B cell (primary cell): ENCODE measurements around the gene CENPQ. TPM values are rescaled to one million over a fixed set of nuclear protein-coding genes. Genes with fewer than 3 reads are reported as not detected.

Experiments
- ATAC-seq: fragments of 200-7000 bp; cut with Tn5 transposase; one replicate; pipeline ENCODE4 v1.10.0; 2021; ENCODE audit warnings: low read depth, mild to moderate bottlenecking, moderate number of reproducible peaks, moderate library complexity
- CTCF ChIA-PET: fragments of 350-600 bp; sonication (Branson Sonifier 250); formaldehyde crosslinking; loops from one replicate; lab custom pipeline; 2021; ENCODE audit warnings: antibody characterized with exemption, inconsistent platforms; lab: Charles Lee
- POLR2A ChIA-PET: fragments of 350-600 bp; sonication (Branson Sonifier 250); formaldehyde crosslinking; loops from one replicate; lab custom pipeline; 2021; ENCODE audit warnings: antibody characterized with exemption; lab: Charles Lee
- DNase-seq: peaks from one replicate; pipeline ENCODE4 v3.0.0; 2013
- H2AFZ ChIP-seq: 2 replicates; pipeline ENCODE4 v1.6.1; 2012; ENCODE audit warnings: mild to moderate bottlenecking, low read depth, low read length; ENCODE audit not compliant: insufficient read depth, poor library complexity, severe bottlenecking
- H3K27ac ChIP-seq, 2 donors: 1 replicate in 1 of 2; 2 replicates in 1 of 2; pipeline ENCODE4 v1.5.1; 2012 to 2013; ENCODE audit warnings: low read length in 2 of 2, mild to moderate bottlenecking in 2 of 2, moderate library complexity in 1 of 2
- H3K27me3 ChIP-seq, 4 experiments: fragments of 200-600 bp in 1 of 4; sonication (generic) in 1 of 4; replicated peaks in 1 of 4; 1 replicate in 2 of 4; 2 replicates in 2 of 4; pipeline versions ENCODE4 v1.6.1 to v1.7.0; 2013 to 2016; ENCODE audit warnings: low read length in 3 of 4, mild to moderate bottlenecking in 2 of 4, mixed read lengths in 1 of 4, moderate library complexity in 1 of 4; ENCODE audit not compliant: insufficient read depth in 4 of 4, control insufficient read depth in 3 of 4; ENCODE audit errors: control extremely low read depth in 1 of 4
- H3K36me3 ChIP-seq, 2 experiments: replicated peaks in 1 of 2; 1 replicate in 1 of 2; 2 replicates in 1 of 2; pipeline versions ENCODE4 v1.6.1 to v1.7.1; 2013; ENCODE audit warnings: low read length in 1 of 2; ENCODE audit not compliant: insufficient read depth in 2 of 2, control insufficient read depth in 1 of 2; ENCODE audit errors: control extremely low read depth in 1 of 2, extremely low read depth in 1 of 2
- H3K4me1 ChIP-seq, 2 donors: fragments of 200-600 bp in 1 of 2; sonication (generic) in 1 of 2; 1 replicate in 1 of 2; 2 replicates in 1 of 2; pipeline versions ENCODE4 v1.5.1 to v1.6.1; 2013 to 2017; ENCODE audit warnings: low read length in 2 of 2; ENCODE audit not compliant: control insufficient read depth in 2 of 2, insufficient read depth in 2 of 2
- H3K4me2 ChIP-seq: replicated peaks from 2 replicates; pipeline ENCODE3; 2012; ENCODE audit warnings: mild to moderate bottlenecking, low read depth, low read length; ENCODE audit not compliant: poor library complexity, severe bottlenecking
- H3K4me3 ChIP-seq, 5 experiments: fragments of 200-600 bp in 1 of 5; sonication (generic) in 1 of 5; 1 replicate in 3 of 5; 2 replicates in 2 of 5; pipeline versions ENCODE4 v1.5.1 to v1.7.0; 2011 to 2016; ENCODE audit warnings: low read length in 4 of 5, mild to moderate bottlenecking in 4 of 5, low read depth in 2 of 5, control low read depth in 1 of 5, moderate library complexity in 1 of 5; ENCODE audit not compliant: insufficient read depth in 1 of 5; ENCODE audit errors: control extremely low read depth in 1 of 5, extremely low read depth in 1 of 5
- H3K79me2 ChIP-seq: fragments of 200-600 bp; sonication (generic); one replicate; pipeline ENCODE4 v1.6.0; 2016; ENCODE audit warnings: low read length; ENCODE audit not compliant: control insufficient read depth, insufficient read depth
- H3K9ac ChIP-seq: fragments of 200-600 bp; sonication (generic); 2 replicates; pipeline ENCODE4 v1.6.1; 2017; ENCODE audit warnings: mild to moderate bottlenecking, low read length, moderate library complexity
- H3K9me3 ChIP-seq, 3 donors: one replicate each; pipeline versions ENCODE4 v1.6.1 to v1.7.1; 2013; ENCODE audit warnings: low read length in 2 of 3; ENCODE audit not compliant: control insufficient read depth in 2 of 3, insufficient read depth in 1 of 3; ENCODE audit errors: control extremely low read depth in 1 of 3
- H4K20me1 ChIP-seq: 2 replicates; pipeline ENCODE4 v1.6.0; 2012; ENCODE audit warnings: mild to moderate bottlenecking, low read length; ENCODE audit not compliant: insufficient read depth, control insufficient read depth, poor library complexity, severe bottlenecking
- H3K27ac Mint-ChIP-seq: one replicate; pipeline ENCODE4 v1.8.0; 2021; ENCODE audit warnings: mixed read lengths
- H3K27me3 Mint-ChIP-seq: one replicate; pipeline ENCODE4 v1.8.0; 2021; ENCODE audit warnings: mixed read lengths
- H3K4me1 Mint-ChIP-seq: one replicate; pipeline ENCODE4 v1.8.0; 2021; ENCODE audit warnings: mixed read lengths
- H3K4me3 Mint-ChIP-seq: one replicate; pipeline ENCODE4 v1.8.0; 2021; ENCODE audit warnings: mixed read lengths
- H3K9me3 Mint-ChIP-seq: one replicate; pipeline ENCODE4 v1.8.0; 2022; ENCODE audit warnings: mixed read lengths; ENCODE audit not compliant: insufficient read depth
- CTCF ChIP-seq: fragments of 200-600 bp; IDR thresholded peaks from one replicate; pipeline ENCODE4 v1.8.0; 2022; ENCODE audit warnings: antibody characterized with exemption, mild to moderate bottlenecking
- EZH2 ChIP-seq: IDR thresholded peaks from 2 replicates; pipeline ENCODE4 v1.6.1; 2012; ENCODE audit warnings: borderline replicate concordance, low read depth, mild to moderate bottlenecking, moderate library complexity, low read length; ENCODE audit not compliant: insufficient read depth, poor library complexity, severe bottlenecking
- WGBS: methylation state at CpG from one replicate; pipeline ENCODE4 v1.1.5; 2013; ENCODE audit warnings: missing lambda C conversion rate; ENCODE audit not compliant: insufficient coverage; 5-methylcytosine and 5-hydroxymethylcytosine counted together
- intact Hi-C: fragments of 100-400 bp; cut with micrococcal nuclease; formaldehyde crosslinking; loops from one replicate; pipeline ENCODE4 v1.10.0; 2022
- polyA plus RNA-seq: library from polyadenylated mRNA; depleted of rRNA; stranded (reverse); fragments of >200 nt; gene quantifications from 2 replicates; pipeline ENCODE4 v1.2.3, GENCODE V29; 2012
- total RNA-seq, 2 donors: library from RNA; stranded (reverse); fragments of 120-200 nt in 1 of 2; gene quantifications; 1 replicate in 1 of 2; 2 replicates in 1 of 2; pipeline versions ENCODE4 v1.2.3 to v1.2.4, GENCODE V29; 2013 to 2022

CENPQ gene
- total and polyA plus RNA-seq, 2 donors (not counting 1 experiment from before 2014, with no cell fraction given), result 3.3 to 6.6 TPM

GRCh38 chr6:49514571-49515484 lies 51.7 kb downstream of the CENPQ start:
- DNase-seq, result no peak
- ChIA-PET POLR2A (no interaction called here), CTCF (interaction anchor here (0.6 kb wide), 1 partner anchor 17 kb away, joined by 3 read pairs; no protein-coding TSS in a partner anchor)
- Histone ChIP-seq H3K4me2 (no peak overlapping the region), H3K79me2 (no peaks in the 10 kb centered on the region), H3K9me3 (no peaks in the 10 kb centered on the region), H3K27me3 (no peaks in the 10 kb centered on the region), H3K36me3 (no peaks in the 10 kb centered on the region), H3K27ac (no peak overlapping the region), H3K9ac (no peak overlapping the region), H3K4me3 (no peak overlapping the region), H3K4me1 (no peaks in the 10 kb centered on the region), H2AFZ (no peak overlapping the region), H4K20me1 (no peaks in the 10 kb centered on the region)
- no peaks in the 10 kb centered on the region for H3K4me1 Mint-ChIP-seq
- TF ChIP-seq CTCF, result no peak
- TF ChIP-seq EZH2, result no peak
- 100% methylated on average over 1 of the region's 8 CpGs for WGBS
- no peak for ATAC-seq
- H3K4me3 Mint-ChIP-seq, result no peak overlapping the region
- intact Hi-C loops, result no loop called here
- peaks cover 6% of the 10 kb centered on the region for H3K27me3 Mint-ChIP-seq
- H3K9me3 Mint-ChIP-seq, result no peaks in the 10 kb centered on the region
- no peak overlapping the region for H3K27ac Mint-ChIP-seq

- Histone ChIP-seq H2AFZ (no peak overlapping the region), H3K36me3 (no peaks in the 10 kb centered on the region), H3K27me3 (no peaks in the 10 kb centered on the region), H4K20me1 (no peaks in the 10 kb centered on the region), H3K79me2 (no peaks in the 10 kb centered on the region), H3K9ac (no peak overlapping the region), H3K4me3 (no peak overlapping the region), H3K4me1 (no peaks in the 10 kb centered on the region), H3K9me3 (no peaks in the 10 kb centered on the region), H3K27ac (no peak overlapping the region), H3K4me2 (no peak overlapping the region)
- H3K4me3 Mint-ChIP-seq, result no peak overlapping the region
- no peak for TF ChIP-seq CTCF
- no peak for TF ChIP-seq EZH2
- POLR2A ChIA-PET, result no interaction called here
- ATAC-seq, result no peak
- intact Hi-C loops, result no loop called here
- peaks cover 6% of the 10 kb centered on the region for H3K27me3 Mint-ChIP-seq
- H3K27ac Mint-ChIP-seq, result no peak overlapping the region
- no peak for DNase-seq
- H3K4me1 Mint-ChIP-seq, result no peaks in the 10 kb centered on the region
- CTCF ChIA-PET, result no interaction called here
- WGBS, result 82% methylated on average over 2 of the region's 10 CpGs
- H3K9me3 Mint-ChIP-seq, result no peaks in the 10 kb centered on the region
Measured at GRCh38 chr6:49515485-49516146, 52.4 kb downstream of the CENPQ start.
